ENCODE results near the gene FGF12.

GRCh38 chr3:192186045-192186444 is 541.3 kb downstream of the FGF12 start:
- TF ChIP-seq YY1 (IDR thresholded peaks at IDR 0.05; ENCODE audit: insufficient read depth, insufficient read length): no peak
- no peak for TF ChIP-seq ZNF274 (IDR thresholded peaks at IDR 0.05; ENCODE audit: low read depth, low read length)
